Fibroblast of villous mesenchyme (primary cell): ENCODE data around the gene PEMT. TPM values are rescaled to one million over a fixed set of nuclear protein-coding genes. Genes with fewer than 3 reads are reported as not detected.
A peak's percentile ranks its signal among the peaks of the same experiment; 100 is the strongest.

Source experiments
- DNase-seq: peaks from one replicate; pipeline ENCODE4 v3.0.0-alpha.2; 2010; ENCODE audit warnings: low read depth
- H3K4me3 ChIP-seq: 2 replicates; pipeline ENCODE4 v1.5.1; 2011; ENCODE audit warnings: low read depth, mild to moderate bottlenecking, low read length
- total RNA-seq: library from RNA; depleted of rRNA; stranded (reverse); fragments of >200 nt; gene quantifications from 2 replicates; pipeline ENCODE4 v1.2.3, GENCODE V29; 2012
- TF ChIP-seq, protein P1 (sequence below): IDR thresholded peaks from 2 replicates; pipeline ENCODE4 v1.5.1; 2012; ENCODE audit warnings: low read depth, mild to moderate bottlenecking, low read length; ENCODE audit not compliant: insufficient read depth

The PEMT gene
- total RNA-seq, 1 donor, result 28.9 TPM

DNA sequence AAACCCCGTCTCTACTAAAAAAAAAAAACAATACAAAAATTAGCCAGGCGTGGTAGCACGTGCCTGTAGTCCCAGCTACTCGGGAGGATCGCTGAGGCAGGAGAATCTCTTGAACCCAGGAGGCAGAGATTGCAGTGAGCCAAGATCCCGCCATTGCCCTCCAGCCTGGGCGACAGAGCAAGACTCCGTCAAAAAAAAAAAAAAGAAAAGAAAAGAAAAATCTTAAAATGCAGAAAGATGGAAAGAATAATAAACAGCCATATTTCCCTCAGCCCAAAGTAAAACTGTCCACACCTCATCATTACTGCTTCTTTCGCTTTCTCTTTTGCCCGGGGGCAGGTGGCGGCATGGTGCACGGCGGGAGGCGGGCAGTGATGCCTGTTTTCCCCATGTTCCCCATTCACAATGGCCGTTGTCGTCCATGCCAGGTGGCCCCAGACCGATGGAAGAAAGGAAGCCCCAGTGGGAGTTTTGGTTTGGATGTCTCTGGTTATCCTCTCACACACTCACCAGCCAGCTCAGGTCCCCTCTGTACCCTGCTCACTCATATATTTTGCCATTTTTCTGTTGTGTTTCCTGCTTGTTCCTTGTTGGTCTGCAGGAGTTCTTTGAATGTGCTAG is 37.0 kb upstream of the PEMT start:
- peak overlapping the region; percentile 7 for H3K4me3 ChIP-seq
- TF ChIP-seq, protein P1, sequence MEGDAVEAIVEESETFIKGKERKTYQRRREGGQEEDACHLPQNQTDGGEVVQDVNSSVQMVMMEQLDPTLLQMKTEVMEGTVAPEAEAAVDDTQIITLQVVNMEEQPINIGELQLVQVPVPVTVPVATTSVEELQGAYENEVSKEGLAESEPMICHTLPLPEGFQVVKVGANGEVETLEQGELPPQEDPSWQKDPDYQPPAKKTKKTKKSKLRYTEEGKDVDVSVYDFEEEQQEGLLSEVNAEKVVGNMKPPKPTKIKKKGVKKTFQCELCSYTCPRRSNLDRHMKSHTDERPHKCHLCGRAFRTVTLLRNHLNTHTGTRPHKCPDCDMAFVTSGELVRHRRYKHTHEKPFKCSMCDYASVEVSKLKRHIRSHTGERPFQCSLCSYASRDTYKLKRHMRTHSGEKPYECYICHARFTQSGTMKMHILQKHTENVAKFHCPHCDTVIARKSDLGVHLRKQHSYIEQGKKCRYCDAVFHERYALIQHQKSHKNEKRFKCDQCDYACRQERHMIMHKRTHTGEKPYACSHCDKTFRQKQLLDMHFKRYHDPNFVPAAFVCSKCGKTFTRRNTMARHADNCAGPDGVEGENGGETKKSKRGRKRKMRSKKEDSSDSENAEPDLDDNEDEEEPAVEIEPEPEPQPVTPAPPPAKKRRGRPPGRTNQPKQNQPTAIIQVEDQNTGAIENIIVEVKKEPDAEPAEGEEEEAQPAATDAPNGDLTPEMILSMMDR, result no peak
- no peak for DNase-seq

DNA sequence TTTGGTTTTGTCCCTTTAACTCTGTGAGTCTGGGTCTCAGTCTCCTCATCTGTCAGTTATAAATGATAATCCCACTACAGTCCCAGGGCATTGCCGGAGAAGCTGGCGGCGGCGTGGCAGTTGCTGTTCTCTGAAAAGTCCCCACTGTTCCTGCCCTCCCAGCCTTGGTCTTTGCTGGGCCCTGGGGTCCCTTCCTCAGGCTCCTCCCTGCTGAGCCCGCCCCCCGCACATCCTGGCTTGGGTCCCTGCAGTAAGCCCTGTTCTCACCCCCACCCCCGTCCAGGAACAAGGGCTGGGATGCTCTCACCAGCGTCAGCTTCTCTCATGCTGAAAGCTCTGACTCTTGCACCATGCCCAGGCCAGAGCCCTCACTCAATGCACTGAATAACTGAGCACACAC is 35.3 kb upstream of the PEMT start:
- H3K4me3 ChIP-seq, result no peak overlapping the region
- TF ChIP-seq, protein P1, result no peak
- no peak for DNase-seq

DNA sequence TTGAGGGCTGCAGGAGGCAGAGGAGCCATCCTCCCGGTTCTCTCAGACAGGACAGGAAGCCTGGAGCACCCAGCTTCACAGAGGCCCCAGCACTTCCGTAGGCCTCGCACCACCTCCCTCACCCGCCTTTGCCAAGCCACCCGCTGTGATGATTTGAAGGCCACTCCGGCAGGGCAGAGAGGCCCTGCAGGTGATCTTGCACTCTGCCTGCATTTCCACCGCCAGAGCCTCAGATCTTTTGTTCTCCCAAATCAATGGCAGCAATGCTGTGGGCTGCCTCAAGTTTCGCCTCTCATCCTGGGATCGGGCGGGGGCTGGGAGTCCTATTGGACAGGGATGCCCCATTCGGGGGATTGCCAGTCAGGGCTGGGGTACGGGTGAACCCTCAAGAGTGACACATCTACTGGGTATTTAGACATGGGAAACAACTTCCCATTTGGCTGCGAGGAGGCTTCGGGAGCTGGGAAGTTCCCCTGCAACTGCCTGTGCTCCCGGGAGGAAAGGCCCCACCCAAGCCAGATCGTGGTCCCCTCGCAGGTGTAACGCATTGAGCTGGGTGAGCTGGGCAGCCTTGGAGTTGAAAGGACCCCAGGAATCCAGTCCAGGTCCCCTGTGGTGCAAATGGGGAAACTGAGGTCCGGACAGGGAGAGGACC is 34.8 kb upstream of the PEMT start:
- DNase-seq, result no peak
- no peak overlapping the region for H3K4me3 ChIP-seq
- TF ChIP-seq, protein P1, result no peak

DNA sequence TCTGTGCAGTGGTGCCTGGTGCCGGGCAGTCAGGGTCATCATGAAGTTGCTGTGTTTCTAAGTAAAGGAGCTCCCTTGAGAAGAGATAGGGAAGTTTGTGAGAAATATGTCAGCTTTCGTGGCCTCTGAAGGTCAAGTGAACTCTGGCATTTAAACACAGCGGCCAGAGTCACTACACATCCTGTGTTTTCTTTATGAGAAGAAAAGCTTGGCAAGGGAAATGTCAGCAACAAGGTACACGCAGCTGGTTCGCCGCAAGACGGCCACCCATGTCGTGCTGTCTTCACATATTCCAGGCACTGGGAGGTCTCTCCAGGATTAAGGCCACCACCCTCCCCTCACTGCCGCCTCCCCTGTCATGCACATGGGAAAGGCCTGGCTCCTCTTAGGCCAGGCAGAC is 33.2 kb upstream of the PEMT start:
- TF ChIP-seq, protein P1, result no peak
- peak; percentile 61 for DNase-seq

DNA sequence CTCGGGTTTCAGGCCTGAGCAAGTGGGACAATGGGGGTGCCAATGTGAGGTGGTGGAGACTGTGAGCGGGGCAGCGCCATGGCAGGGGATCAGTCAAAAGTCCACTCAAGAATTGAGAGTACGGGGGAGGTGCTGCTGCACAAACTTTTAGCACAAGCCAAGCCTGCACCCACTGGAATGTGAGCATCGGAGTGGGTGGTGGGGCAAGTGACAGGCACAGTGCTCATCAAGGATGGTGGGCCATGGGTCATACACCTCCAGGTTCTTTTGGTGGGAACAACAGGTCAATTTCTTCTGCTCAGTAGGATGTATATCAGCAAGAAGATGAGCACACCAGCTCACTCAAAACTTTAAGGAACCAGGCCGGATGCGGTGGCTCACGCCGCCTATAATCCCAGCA is 32.4 kb upstream of the PEMT start:
- no peak overlapping the region for H3K4me3 ChIP-seq
- DNase-seq, result no peak
- TF ChIP-seq, protein P1, result no peak

More for the DNA sequence above, 33.2 kb upstream of the PEMT start:
- H3K4me3 ChIP-seq, result no peak overlapping the region

DNA sequence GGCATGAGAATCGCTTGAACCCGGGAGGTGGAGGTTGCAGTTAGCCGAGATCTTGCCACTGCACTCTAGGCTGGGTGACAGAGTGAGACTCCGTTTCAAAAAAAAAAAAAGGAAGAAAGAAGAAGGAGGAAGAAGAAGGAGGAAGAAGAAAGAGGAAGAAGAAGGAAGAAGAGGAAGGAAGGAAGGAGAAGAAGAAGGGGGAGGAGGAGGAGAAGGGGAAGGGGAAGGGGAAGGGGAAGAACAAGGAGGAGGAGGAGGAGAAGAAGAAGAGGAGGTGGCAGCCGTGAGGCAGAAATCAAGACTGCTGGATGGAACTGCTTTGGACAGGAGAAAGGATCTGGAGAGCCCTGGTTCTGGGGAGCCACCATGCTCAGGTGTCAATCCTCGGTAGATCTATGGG is 29.7 kb upstream of the PEMT start:
- no peak overlapping the region for H3K4me3 ChIP-seq
- DNase-seq, result no peak
- TF ChIP-seq, protein P1, result no peak
